ENCODE measurements around the gene CYB561D1. TPM values are rescaled to one million over a fixed set of nuclear protein-coding genes. Genes with fewer than 3 reads are reported as not detected.

CYB561D1 gene
- total and polyA plus RNA-seq, 9 of the 15 experiments (the other 6 are each of a cell fraction or from before 2014, with no cell fraction given), result 0.71 to 7.2 (median 3.5) TPM

- Histone ChIP-seq H3K36me3 (ENCODE audit: control insufficient read depth, insufficient read depth, low read length) (no peaks in the 10 kb centered on the region), H3K4me1 (replicated peaks in 1 of 2; ENCODE audit: control insufficient read depth in 2 of 2, insufficient read depth in 2 of 2, low read length in 2 of 2) (peaks cover 5 to 21% of the 10 kb centered on the region in 2 experiments), H3K9me3 (replicated peaks; ENCODE audit: control insufficient read depth, insufficient read depth, low read depth, low read length) (no peaks in the 10 kb centered on the region), H3K9ac (ENCODE audit: insufficient read depth in 1 of 2, low read depth in 2 of 2, low read length in 2 of 2) (peak overlapping the region in 1 of 2 experiments; percentile 87; a peak in 2 of 4 replicates), H3K4me3 (peak overlapping the region; percentile 48; the same call in 1 of the 2 replicates), H3K27ac (ENCODE audit: extremely low read depth, low read depth, low read length) (no peak overlapping the region), H3K27me3 (ENCODE audit: control insufficient read depth in 2 of 2, insufficient read depth in 2 of 2, low read length in 2 of 2) (peaks cover 13 to 45% of the 10 kb centered on the region in 2 experiments), H4K20me1 (replicated peaks; ENCODE audit: control insufficient read depth, insufficient read depth, low read length) (peaks cover 8% of the 10 kb centered on the region; the same call in 1 of the 2 replicates), H3K4me2 (ENCODE audit: insufficient read depth, low read length) (peak overlapping the region; percentile 90; the same call in 1 of the 2 replicates), H3K9me1 (ENCODE audit: control insufficient read depth, insufficient read depth, low read length) (no peaks in the 10 kb centered on the region), H2AFZ (ENCODE audit: low read depth, low read length) (no peak overlapping the region), H3K79me2 (ENCODE audit: control insufficient read depth, insufficient read depth, low read length) (no peaks in the 10 kb centered on the region)
- POLR2A ChIA-PET, result interaction anchor here (0.6 to 5.0 kb wide), 6 partner anchors 9 to 956 kb away, joined by 3 to 24 read pairs (median 6); partner anchors contain the start of gene CYB561D1
- in situ Hi-C loops (cut with MboI), result no loop called here
- intact Hi-C loops (cut with micrococcal nuclease), result no loop called here
- BruUV-seq (replicated peaks), result no TSS peak
- WGBS (ENCODE audit: insufficient coverage, low coverage, missing lambda C conversion rate), result 46% methylated on average over 7 of the region's 7 CpGs
- CTCF ChIA-PET (ENCODE audit: low intra/inter-chr PET ratio), result no interaction called here
- TF ChIP-seq CBFA2T3 (IDR thresholded peaks at IDR 0.05), result no peak
- FAIRE-seq (no peak), ATAC-seq (no peak; the same call in 2 of the 3 replicates), DNase-seq (ENCODE audit: extremely low read depth in 1 of 4, low spot score in 3 of 4) (no peak)
Measured at GRCh38 chr1:109508873-109509175, 14.9 kb downstream of the CYB561D1 start.

- H3K9me3 ChIP-seq (replicated peaks; ENCODE audit: control insufficient read depth, insufficient read depth, low read depth, low read length), result no peaks in the 10 kb centered on the region
- H3K9me1 ChIP-seq (ENCODE audit: control insufficient read depth, insufficient read depth, low read length), result no peaks in the 10 kb centered on the region
- H3K79me2 ChIP-seq (ENCODE audit: control insufficient read depth, insufficient read depth, low read length), result no peaks in the 10 kb centered on the region
- H2AFZ ChIP-seq (ENCODE audit: low read depth, low read length), result peak within 1 kb of the TSS; percentile 94
- H3K4me2 ChIP-seq (ENCODE audit: insufficient read depth, low read length), result peak within 1 kb of the TSS; percentile 90
- peaks cover 13 to 45% of the 10 kb centered on the region in 2 experiments for H3K27me3 ChIP-seq (ENCODE audit: control insufficient read depth in 2 of 2, insufficient read depth in 2 of 2, low read length in 2 of 2)
- FAIRE-seq (peak; percentile 63), DNase-seq (ENCODE audit: extremely low read depth in 1 of 4, low spot score in 3 of 4) (peak; percentile 75 to 96 (median 92)), ATAC-seq (peak; percentile 77)
- H3K4me3 ChIP-seq, result peak within 1 kb of the TSS; percentile 48
- peaks cover 0 to 19% of the 10 kb centered on the region in 2 experiments; a peak in 4 of 5 replicates for H3K4me1 ChIP-seq (replicated peaks in 1 of 2; ENCODE audit: control insufficient read depth in 2 of 2, insufficient read depth in 2 of 2, low read length in 2 of 2)
- ChIA-PET POLR2A (interaction anchor here (0.6 to 1.8 kb wide), 8 partner anchors 9 to 955 kb away, joined by 3 to 10 read pairs (median 4); partner anchors contain the start of genes ATXN7L2 and CYB561D1), CTCF (ENCODE audit: low intra/inter-chr PET ratio) (interaction anchor here (0.6 to 1.1 kb wide), 2 partner anchors 22 to 197 kb away, joined by 3 to 6 read pairs; no protein-coding TSS in a partner anchor)
- in situ Hi-C loops (cut with MboI), result no loop called here
- WGBS (ENCODE audit: insufficient coverage, low coverage, missing lambda C conversion rate), result 2% methylated on average over 96 of the region's 100 CpGs
- no peak within 1 kb of the TSS for H3K27ac ChIP-seq (ENCODE audit: extremely low read depth, low read depth, low read length)
- H3K36me3 ChIP-seq (ENCODE audit: control insufficient read depth, insufficient read depth, low read length), result no peaks in the 10 kb centered on the region
- intact Hi-C loops (cut with micrococcal nuclease), result no loop called here
- H3K9ac ChIP-seq (ENCODE audit: insufficient read depth in 1 of 2, low read depth in 2 of 2, low read length in 2 of 2), result peak within 1 kb of the TSS; percentile 31 to 87; a peak in 3 of 4 replicates
- H4K20me1 ChIP-seq (replicated peaks; ENCODE audit: control insufficient read depth, insufficient read depth, low read length), result peaks cover 8% of the 10 kb centered on the region; the same call in 1 of the 2 replicates
- BruUV-seq (replicated peaks), result no TSS peak
- TF ChIP-seq GMEB1 (CRISPR knock-in tag; IDR thresholded peaks at IDR 0.05) (peak; percentile 56; the same call in 1 of the 2 replicates), ERF (CRISPR knock-in tag; IDR thresholded peaks at IDR 0.05) (peak; percentile 87), DMBX1 (CRISPR knock-in tag; IDR thresholded peaks at IDR 0.05; ENCODE audit: borderline replicate concordance) (peak; percentile 77), MNT (conservative IDR thresholded peaks at IDR 0.05) (peak; percentile 76 to 81), ZBTB12 (CRISPR knock-in tag; IDR thresholded peaks at IDR 0.05) (no peak)
Measured at GRCh38 chr1:109509176-109510134, 15.6 kb downstream of the CYB561D1 start, which contains the start of gene AMIGO1. Gene AMIGO1, minus strand, starts transcription at chr1:109509727. Its CDS starts 815 bp downstream, at chr1:109508912.

Data from K562 (cell line).